Measurements from ENCODE around the gene TDRD7.

The TDRD7 gene

DNA sequence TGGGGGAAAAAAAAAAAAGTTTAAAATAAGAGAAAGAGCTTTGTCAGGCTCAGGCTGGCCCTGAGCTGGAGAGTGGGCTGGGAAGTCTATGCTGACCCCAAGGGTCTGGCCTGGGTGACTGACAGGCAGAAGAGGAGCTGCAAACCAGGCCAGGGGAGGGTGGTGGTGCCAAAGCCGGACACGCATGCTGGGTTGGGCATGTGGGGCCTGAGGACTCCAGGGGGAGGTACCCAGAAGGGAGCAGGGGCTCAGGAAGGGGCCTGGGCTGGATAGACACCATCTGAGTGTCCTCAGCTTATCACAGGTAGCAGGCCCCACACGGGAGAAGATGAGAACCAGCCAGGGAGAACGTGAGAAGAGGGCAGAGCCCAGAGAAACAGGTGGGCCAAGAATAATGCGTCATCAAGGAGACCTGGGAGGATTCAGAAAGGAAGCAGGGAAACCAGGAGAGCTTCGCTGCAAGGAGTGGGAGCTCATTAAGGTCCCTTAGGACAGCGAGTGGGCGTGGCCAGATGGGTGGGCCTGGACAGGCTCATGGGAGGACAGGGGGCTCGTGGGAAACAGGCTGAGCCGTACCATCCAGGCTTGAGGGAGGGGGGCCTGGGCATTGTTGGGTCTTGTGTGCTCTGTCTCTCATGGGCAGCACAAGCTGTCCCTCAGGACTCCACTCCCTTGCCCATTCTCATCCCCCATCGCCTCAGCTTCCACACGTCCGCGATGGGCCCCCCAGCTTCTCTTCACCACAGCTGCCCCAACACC, 105.6 kb downstream of the TDRD7 start:
- H3K4me3 ChIP-seq (replicated peaks; ENCODE audit: low read depth, low read length): no peak overlapping the region
- TF ChIP-seq, protein P1, sequence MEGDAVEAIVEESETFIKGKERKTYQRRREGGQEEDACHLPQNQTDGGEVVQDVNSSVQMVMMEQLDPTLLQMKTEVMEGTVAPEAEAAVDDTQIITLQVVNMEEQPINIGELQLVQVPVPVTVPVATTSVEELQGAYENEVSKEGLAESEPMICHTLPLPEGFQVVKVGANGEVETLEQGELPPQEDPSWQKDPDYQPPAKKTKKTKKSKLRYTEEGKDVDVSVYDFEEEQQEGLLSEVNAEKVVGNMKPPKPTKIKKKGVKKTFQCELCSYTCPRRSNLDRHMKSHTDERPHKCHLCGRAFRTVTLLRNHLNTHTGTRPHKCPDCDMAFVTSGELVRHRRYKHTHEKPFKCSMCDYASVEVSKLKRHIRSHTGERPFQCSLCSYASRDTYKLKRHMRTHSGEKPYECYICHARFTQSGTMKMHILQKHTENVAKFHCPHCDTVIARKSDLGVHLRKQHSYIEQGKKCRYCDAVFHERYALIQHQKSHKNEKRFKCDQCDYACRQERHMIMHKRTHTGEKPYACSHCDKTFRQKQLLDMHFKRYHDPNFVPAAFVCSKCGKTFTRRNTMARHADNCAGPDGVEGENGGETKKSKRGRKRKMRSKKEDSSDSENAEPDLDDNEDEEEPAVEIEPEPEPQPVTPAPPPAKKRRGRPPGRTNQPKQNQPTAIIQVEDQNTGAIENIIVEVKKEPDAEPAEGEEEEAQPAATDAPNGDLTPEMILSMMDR (IDR thresholded peaks at IDR 0.05; ENCODE audit: low read length, missing control alignments): no peak
- no peak for DNase-seq (ENCODE audit: low read depth)

DNA sequence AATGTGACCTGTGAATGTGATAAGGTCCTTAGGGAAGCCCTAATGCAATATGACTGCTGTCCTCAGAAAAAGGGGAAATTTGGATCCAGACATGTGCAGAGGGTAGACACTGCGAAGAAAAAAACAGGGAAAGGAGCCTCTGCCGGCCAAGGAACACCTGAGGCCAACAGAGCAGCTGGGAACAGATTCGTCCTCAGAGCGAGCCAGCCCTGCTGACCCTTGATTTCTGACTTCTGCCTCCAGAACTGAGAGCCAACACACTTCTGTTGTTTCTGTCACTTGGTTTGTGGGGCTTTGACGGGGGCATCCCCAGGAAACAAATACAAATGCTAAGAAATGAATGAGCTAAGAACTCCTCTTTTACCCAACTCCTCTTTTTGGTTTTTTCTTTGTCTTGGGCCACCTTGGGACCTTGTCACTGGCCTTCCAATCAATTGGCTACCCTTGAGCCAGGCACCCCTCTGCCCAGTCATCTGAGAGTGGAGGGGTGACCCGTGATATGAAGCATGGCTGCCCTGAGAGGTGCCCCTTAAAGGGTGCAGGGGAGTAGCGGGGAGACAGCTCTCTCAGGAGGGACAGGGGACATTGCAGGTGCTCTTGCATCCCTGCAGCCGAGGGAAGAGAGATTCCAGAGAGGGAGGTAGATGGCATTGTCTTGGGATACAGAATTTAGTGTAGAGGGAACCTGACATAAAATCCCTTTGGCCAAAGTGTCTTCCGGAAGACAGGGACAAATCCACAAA, 106.4 kb downstream of the TDRD7 start:
- no peak overlapping the region for H3K4me3 ChIP-seq (replicated peaks; ENCODE audit: low read depth, low read length)
- TF ChIP-seq, protein P1 (IDR thresholded peaks at IDR 0.05; ENCODE audit: low read length, missing control alignments): no peak

DNA sequence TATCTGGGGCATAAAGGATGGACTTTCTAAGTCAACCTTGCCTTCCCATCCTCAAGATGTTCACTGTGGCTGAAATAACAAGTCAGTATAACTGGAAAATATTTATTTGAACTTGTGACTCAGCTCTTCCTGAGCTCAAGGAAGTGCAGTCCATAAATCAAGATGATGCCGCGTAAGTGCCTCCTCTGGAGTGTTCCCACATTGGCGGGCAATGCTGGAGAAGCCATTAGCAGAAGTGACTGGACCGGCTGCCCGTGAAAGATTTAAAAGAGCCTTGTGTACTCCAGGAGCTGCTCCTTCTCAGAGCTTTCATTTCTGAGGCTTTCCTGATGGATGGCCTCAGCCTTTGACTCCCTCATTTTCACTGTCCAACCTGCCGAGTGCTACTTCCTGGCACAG, 107.0 kb downstream of the TDRD7 start:
- TF ChIP-seq, protein P1 (IDR thresholded peaks at IDR 0.05; ENCODE audit: low read length, missing control alignments): no peak
- DNase-seq (ENCODE audit: low read depth): peak; percentile 44
- H3K4me3 ChIP-seq (replicated peaks; ENCODE audit: low read depth, low read length): no peak overlapping the region

More for the DNA sequence above, 106.4 kb downstream of the TDRD7 start:
- no peak for DNase-seq (ENCODE audit: low read depth)

DNA sequence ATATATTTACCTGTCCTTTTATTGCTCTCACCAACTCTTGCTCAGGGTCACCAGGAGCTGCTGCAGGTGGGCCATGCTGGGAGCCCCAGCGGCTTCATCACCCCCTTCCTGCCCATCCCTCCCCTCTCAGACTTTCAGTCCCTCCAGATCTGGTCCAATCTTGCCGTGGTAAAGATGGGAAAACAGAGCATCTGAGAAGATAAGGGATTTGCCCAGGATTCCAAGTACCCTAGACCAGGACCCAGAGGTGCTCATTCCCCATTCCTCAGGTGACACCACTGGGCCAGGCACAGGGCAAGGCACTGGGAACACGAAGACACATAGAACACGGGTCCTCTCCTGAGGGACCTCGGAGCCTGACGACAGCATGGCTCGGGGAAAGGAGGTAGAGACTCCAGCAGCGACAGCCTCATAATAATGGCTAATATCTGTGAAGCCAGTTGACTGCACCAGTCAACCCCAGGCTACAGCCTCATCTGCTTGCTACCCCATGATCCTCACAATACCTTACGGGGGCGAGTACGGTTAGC, 107.6 kb downstream of the TDRD7 start:
- DNase-seq (ENCODE audit: low read depth): no peak
- no peak overlapping the region for H3K4me3 ChIP-seq (replicated peaks; ENCODE audit: low read depth, low read length)
- TF ChIP-seq, protein P1 (IDR thresholded peaks at IDR 0.05; ENCODE audit: low read length, missing control alignments): no peak

DNA sequence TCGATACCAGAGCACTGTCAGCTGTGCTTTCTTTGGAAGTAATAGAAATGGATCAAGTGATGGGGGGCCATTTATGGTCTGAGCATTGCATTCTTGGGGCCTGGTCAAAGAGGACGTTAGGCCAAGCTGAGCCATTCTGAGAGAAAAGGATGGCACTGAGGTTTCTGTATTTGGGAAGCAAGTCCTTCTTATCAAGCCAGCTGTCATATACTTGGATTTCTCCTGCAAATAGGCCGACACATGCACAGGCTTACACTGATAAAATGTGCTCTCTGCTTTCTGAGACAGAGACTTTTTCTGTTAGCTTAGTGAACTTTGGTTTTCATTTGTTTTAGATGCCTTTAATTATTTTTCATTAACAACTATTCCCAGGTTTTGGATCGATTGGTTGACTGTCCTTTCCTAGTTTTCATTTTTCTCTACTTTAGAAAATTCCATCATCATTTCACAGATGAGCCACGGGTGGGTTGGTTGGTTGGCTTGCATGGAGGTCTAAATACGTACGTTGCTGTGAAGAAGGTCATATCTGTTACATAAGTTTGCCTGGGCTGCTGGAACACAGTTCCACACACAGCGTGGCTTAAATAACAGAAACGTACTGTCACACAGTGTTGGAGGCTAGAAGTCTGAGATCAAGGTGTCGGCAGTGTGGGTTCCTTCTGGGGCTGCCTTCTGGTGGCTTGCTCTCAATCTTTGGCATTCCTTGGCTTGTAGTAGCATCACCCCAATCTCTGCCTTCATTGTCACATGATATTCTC, 109.9 kb downstream of the TDRD7 start:
- no peak overlapping the region for H3K4me3 ChIP-seq (replicated peaks; ENCODE audit: low read depth, low read length)
- DNase-seq (ENCODE audit: low read depth): no peak
- TF ChIP-seq, protein P1 (IDR thresholded peaks at IDR 0.05; ENCODE audit: low read length, missing control alignments): no peak

DNA sequence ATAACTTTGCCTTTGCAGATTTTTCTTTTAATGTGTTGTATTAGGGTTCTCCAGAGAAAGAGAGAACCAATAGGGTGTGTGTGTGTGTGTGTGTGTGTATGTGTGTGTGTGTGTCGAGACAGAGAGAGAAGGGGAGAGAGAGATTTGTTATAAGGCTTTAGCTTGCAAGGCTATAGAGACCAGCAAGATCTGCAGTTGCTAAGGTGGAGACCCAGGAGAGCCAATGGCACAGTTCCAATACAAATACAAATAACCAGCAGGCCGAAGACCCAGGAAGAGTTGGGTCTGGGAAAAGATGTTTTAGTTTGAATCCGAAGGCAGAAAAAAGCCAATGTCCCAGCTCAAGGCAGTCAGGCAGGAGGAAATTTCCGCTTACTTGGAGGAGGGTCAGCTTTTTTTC, 112.5 kb downstream of the TDRD7 start:
- DNase-seq (ENCODE audit: low read depth): no peak
- no peak overlapping the region for H3K4me3 ChIP-seq (replicated peaks; ENCODE audit: low read depth, low read length)
- TF ChIP-seq, protein P1 (IDR thresholded peaks at IDR 0.05; ENCODE audit: low read length, missing control alignments): no peak
